Effector memory CD8-positive, alpha-beta T cell (primary cell): Measurements from ENCODE around the gene TLE2.
A peak's percentile ranks its signal among the peaks of the same experiment; 100 is the strongest.
"Not testable (repeated sequence)": the region's sequence is repeated elsewhere in the genome, so short reads cannot be mapped to it uniquely, and the experiment has no call there.

ENCODE experiments used
- ATAC-seq: fragments of 150-1000 bp; cut with Tn5 transposase; replicated peaks from 2 replicates; pipeline ENCODE4 v1.10.0; 2021; ENCODE audit warnings: mild to moderate bottlenecking, moderate library complexity
- DNase-seq, 3 experiments: peaks; one replicate each; pipeline ENCODE4 v3.0.0; 2021
- H3K27ac Mint-ChIP-seq, 2 donors: one replicate each; pipeline ENCODE4 v1.8.0; 2022; ENCODE audit warnings: mild to moderate bottlenecking in 2 of 2, mixed read lengths in 2 of 2, moderate library complexity in 2 of 2
- H3K27me3 Mint-ChIP-seq, 2 donors: one replicate each; pipeline ENCODE4 v1.8.0; 2022; ENCODE audit warnings: mixed read lengths in 2 of 2
- H3K36me3 Mint-ChIP-seq: one replicate; pipeline ENCODE4 v1.8.0; 2022; ENCODE audit warnings: mild to moderate bottlenecking, moderate library complexity, mixed read lengths; ENCODE audit not compliant: insufficient read depth
- H3K4me1 Mint-ChIP-seq, 2 donors: one replicate each; pipeline ENCODE4 v1.8.0; 2022; ENCODE audit warnings: low read depth in 2 of 2, mixed read lengths in 2 of 2
- H3K4me3 Mint-ChIP-seq, 2 donors: one replicate each; pipeline ENCODE4 v1.8.0; 2022; ENCODE audit warnings: mild to moderate bottlenecking in 2 of 2, mixed read lengths in 2 of 2, moderate library complexity in 2 of 2
- H3K9me3 Mint-ChIP-seq, 2 donors: one replicate each; pipeline ENCODE4 v1.8.0; 2022; ENCODE audit warnings: mixed read lengths in 2 of 2

Gene TLE2

DNA sequence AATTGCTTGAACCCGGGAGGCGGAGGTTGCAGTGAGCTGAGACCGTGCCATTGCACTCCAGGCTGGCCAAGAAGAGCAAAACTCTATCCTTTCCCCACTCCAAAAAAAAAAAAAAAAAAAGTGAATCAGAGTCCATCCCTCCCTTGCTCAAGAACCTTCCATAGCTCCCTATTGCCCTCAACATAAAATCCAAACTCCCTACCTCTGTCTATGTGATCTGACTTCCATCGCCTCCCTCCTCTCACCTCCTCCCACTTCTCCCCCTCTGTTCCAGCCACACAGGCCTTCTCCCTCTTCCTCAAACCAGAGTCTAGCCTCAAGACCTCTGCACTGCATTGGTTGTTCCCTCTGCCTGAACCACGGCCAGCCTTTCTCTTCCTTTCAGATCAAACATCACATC lies 10.0 kb upstream of the TLE2 start:
- peaks cover 25 to 32% of the 10 kb centered on the region in 2 donors for H3K4me1 Mint-ChIP-seq
- H3K27me3 Mint-ChIP-seq = peaks cover 0 to 6% of the 10 kb centered on the region in 2 donors
- H3K4me3 Mint-ChIP-seq = no peak overlapping the region
- no peak for ATAC-seq
- H3K27ac Mint-ChIP-seq = no peak overlapping the region
- H3K9me3 Mint-ChIP-seq = no peaks in the 10 kb centered on the region
- peaks cover 26% of the 10 kb centered on the region for H3K36me3 Mint-ChIP-seq
- no peak for DNase-seq

DNA sequence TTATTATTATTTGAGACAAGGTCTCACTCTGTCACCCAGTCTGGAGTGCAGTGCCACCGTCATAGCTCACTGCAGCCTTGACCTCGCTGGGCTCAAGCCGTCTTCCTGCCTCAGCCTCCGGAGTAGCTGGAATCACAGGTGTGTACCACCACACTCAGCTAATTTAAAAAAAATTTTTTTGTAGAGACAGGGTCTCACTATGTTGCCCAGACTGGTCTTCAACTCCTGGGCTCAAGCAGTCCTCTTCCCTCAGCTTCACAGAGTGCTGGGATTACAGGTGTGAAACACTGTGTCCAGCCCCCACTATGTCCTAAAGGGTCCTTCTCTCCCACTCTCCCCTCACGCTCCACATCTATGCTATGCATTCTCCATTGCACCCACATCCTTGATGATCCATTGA lies 9.1 kb upstream of the TLE2 start:
- no peak for DNase-seq
- peaks cover 25 to 33% of the 10 kb centered on the region in 2 donors for H3K4me1 Mint-ChIP-seq

DNA sequence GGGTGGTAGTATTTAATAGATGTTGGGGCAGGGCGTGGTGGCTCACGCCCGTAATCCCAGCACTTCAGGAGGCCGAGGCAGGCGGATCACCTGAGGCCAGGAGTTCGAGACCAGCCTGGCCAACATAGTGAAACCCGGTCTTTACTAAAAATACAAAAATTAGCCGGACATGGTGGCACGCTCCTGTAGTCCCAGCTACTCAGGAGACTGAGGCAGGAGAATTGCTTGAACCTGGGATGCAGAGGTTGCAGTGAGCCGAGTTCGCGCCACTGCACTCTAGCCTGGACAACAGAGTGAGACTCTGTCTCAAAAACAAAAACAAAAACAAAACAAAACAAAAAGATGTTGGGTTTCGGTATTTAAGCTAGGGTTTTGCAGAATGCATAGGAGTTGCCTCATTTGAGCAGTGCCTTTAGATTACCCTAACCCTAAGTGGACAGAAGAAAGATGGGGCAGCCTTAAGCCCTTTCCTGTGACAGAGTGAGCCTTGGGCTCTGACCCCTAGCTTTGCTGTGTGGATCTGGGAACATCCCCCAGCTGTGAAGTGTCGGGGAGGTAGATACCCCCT lies 8.0 kb upstream of the TLE2 start:
- not testable (repeated sequence) for DNase-seq, H3K9me3 Mint-ChIP-seq, ATAC-seq, H3K27me3 Mint-ChIP-seq
- peak overlapping the region; percentile 97 to 98 for H3K27ac Mint-ChIP-seq
- H3K36me3 Mint-ChIP-seq = peaks cover 26% of the 10 kb centered on the region
- H3K4me1 Mint-ChIP-seq = peaks cover 27 to 31% of the 10 kb centered on the region in 2 donors
- peak overlapping the region; percentile 90 to 94 for H3K4me3 Mint-ChIP-seq

More for the DNA sequence above, 9.1 kb upstream of the TLE2 start:
- peaks cover 26% of the 10 kb centered on the region for H3K36me3 Mint-ChIP-seq
- H3K27ac Mint-ChIP-seq = no peak overlapping the region
- ATAC-seq = no peak
- H3K4me3 Mint-ChIP-seq = no peak overlapping the region
- H3K27me3 Mint-ChIP-seq = peaks cover 0 to 10% of the 10 kb centered on the region in 2 donors
- no peaks in the 10 kb centered on the region for H3K9me3 Mint-ChIP-seq

DNA sequence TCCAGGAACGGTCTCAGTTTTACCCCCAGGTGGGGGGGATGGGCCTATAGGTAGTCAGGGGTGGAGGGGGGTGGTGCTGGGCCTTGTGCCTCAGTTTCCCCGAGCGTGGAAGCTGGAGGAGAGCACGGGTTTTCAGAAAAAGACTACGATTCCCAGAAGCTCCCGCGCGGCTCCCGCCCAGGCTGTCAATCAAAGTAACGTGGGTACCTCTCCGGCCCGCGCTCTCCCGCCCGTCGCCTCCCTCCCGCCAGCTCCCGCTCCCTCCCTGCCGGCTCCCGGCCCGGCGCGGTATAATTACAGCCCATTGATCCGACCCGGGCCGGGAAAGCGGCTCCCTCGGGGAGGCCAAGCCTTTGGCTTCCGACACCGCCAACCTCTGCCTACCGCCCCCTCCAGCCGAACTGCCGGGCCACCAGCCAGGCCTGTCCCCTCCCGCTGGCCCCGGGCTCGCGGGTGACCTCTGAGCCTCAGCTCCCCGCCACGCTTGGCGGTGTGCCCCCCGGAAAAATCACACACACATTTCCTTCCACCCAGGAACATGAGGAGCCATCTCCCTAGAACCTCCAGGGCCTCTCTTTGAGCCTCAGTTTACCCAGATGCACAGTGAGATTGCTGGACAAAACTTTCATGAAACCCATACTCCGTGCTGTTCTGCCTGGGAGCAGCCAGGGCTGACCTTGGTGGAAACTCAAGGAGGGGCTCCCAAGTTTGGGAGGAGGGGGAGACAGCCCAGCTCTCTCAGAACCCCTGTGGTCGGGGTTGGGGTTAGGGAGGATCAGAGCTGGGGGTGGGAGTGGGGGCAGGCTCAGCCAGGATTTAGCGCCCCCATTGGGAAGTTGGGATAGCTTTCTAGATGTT lies 7.3 kb upstream of the TLE2 start:
- ATAC-seq (peak; percentile 48), DNase-seq (peak; percentile 65 to 76 (median 69))
- H3K4me1 Mint-ChIP-seq = peaks cover 27 to 29% of the 10 kb centered on the region in 2 donors
- H3K27me3 Mint-ChIP-seq = peaks cover 0 to 10% of the 10 kb centered on the region in 2 donors
- peak overlapping the region; percentile 97 to 98 for H3K27ac Mint-ChIP-seq
- peaks cover 26% of the 10 kb centered on the region for H3K36me3 Mint-ChIP-seq
- peak overlapping the region; percentile 90 to 94 for H3K4me3 Mint-ChIP-seq
- H3K9me3 Mint-ChIP-seq = no peaks in the 10 kb centered on the region

DNA sequence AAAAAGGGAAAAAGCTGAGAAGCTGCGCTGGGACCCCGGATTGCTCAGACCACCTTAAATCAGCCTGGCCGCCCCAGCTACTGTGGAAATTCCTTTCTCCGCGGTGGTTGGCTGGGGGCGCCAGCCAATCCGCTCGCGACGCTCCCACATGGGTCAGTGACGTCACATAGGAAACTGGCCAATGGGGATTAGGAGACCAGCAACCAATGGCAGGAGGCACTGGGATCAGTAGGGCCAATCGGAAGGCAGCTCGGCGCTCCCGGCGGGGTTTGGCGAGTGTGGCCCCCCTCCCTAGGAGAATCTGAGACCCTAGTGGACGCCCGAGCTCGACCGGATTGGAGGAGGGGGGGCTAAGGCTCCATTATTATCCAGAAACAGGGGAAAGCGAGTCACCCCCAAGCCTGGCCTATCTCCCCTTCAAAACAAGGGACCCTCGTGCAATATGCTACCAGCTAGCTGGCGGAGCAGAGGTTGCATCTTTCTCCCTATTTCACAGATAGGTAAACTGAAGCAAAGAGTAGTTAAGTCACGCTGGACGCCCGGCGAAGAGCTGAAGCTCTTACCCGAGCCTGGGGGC lies 6.5 kb upstream of the TLE2 start:
- DNase-seq (peak; percentile 93 to 94 (median 93)), ATAC-seq (peak; percentile 92)
- Mint-ChIP-seq H3K36me3 (peaks cover 26% of the 10 kb centered on the region), H3K9me3 (no peaks in the 10 kb centered on the region), H3K27me3 (peaks cover 0 to 10% of the 10 kb centered on the region in 2 donors), H3K4me3 (peak overlapping the region; percentile 90 to 94), H3K27ac (peak overlapping the region; percentile 97 to 98), H3K4me1 (peaks cover 27 to 29% of the 10 kb centered on the region in 2 donors)

DNA sequence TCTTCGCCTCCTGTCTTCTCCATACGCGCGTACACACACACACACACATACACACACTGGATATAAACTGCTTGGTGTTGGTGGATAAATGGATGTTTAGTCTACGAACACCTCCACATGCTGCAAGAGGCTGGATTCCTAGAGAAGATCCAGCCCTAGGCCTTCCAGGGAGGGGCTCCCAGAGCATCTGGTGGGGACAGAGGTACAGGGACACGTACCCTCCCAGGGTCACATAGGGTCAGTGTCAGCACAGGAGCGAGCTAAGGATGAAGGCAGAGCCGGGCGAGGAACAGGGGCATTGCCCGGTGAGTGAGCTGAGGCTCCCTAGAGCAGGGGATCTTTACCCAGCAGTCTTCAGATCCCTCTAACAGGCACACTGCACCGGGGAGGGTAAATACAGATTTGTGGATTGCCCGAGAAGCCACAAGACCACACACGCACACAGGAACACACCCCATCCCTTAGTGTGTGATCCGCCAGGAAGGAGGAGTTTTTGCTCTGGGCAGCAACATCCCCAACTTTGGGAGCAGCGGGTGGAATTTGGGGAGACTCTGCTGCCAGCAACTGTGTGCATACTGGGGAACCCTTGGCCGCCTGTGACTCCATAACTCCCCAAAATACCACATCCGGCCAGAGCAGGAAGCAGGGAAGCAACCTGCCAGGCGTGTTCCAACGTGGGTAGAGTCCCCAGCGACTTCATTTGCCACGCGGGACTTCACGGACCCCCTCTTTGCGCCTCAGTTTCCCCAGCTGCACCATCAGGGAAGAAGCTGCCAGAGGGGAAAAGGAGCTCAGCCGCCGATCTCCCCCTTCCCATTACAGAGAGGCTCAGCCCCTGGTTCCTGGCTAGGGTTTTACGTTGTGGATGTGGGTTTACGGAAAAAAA lies 5.8 kb upstream of the TLE2 start:
- H3K4me3 Mint-ChIP-seq = peak overlapping the region; percentile 90 to 94
- H3K36me3 Mint-ChIP-seq = peaks cover 26% of the 10 kb centered on the region
- ATAC-seq = peak; percentile 12
- H3K4me1 Mint-ChIP-seq = peaks cover 27 to 32% of the 10 kb centered on the region in 2 donors
- peak in 1 of 3 experiments; percentile 28 for DNase-seq
- peaks cover 0 to 10% of the 10 kb centered on the region in 2 donors for H3K27me3 Mint-ChIP-seq
- H3K27ac Mint-ChIP-seq = peak overlapping the region; percentile 97 to 98
- no peaks in the 10 kb centered on the region for H3K9me3 Mint-ChIP-seq

DNA sequence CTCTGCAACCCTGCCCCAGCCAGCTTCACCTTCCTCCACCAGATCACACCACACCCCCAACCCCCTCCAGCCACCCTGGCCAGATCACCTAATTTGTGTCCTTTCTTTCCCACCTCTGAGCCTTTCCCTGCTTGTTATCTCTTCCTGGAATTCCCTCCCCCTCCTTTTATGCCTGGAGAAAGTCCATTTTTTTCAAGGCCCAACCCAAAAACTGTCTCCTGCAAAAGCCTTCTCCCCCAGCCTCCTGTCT lies 5.3 kb upstream of the TLE2 start:
- Mint-ChIP-seq H3K27me3 (peaks cover 0 to 10% of the 10 kb centered on the region in 2 donors), H3K36me3 (peaks cover 26% of the 10 kb centered on the region), H3K4me1 (peaks cover 27 to 29% of the 10 kb centered on the region in 2 donors), H3K27ac (peak overlapping the region in 1 of 2 donors; percentile 98), H3K4me3 (peak overlapping the region; percentile 90 to 94), H3K9me3 (no peaks in the 10 kb centered on the region)
- ATAC-seq (no peak), DNase-seq (no peak)

DNA sequence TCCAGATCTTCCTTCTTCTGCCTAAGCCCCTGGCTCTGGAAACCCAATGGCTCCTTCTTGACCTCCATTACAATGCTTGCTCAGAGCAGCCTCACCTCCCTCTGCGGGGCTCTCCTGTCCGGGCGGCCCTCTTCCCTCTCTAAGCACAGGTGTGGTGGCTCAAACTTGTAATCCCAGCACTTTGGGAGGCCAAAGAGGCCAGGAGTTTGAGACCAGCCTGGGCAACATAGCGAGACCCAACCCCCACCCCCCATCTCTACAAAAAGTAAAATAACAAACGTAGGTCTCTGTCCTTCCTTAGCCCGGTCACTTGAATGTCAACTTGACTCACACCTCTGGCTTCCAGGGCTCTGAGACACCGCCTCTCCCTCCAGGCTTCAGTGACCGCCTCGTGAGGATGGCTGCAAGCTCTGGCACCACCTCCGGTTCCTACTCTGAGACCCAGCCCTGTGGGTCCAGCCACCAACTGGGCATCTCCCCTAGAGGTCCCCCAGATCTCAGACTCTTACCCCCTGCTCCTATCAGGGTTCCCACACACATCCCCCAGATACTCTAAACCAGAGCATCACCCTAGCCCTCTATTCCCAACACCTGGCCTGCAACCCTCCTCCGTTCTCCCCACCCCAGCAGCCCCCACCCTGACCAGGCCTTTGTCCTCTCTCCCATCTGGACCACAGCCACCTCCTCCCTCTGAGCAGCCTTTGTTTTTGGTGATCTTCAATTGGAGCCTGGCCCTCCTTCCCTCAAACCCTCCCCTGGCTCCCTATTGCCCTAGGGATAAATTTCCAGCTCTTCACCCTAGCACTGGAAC lies 4.7 kb upstream of the TLE2 start:
- DNase-seq (no peak), ATAC-seq (no peak)
- peaks cover 26% of the 10 kb centered on the region for H3K36me3 Mint-ChIP-seq
- H3K27me3 Mint-ChIP-seq = peaks cover 0 to 10% of the 10 kb centered on the region in 2 donors
- H3K4me1 Mint-ChIP-seq = peaks cover 27 to 28% of the 10 kb centered on the region in 2 donors
- H3K9me3 Mint-ChIP-seq = no peaks in the 10 kb centered on the region
- H3K4me3 Mint-ChIP-seq = peak overlapping the region; percentile 90 to 94
- peak overlapping the region in 1 of 2 donors; percentile 52 for H3K27ac Mint-ChIP-seq

DNA sequence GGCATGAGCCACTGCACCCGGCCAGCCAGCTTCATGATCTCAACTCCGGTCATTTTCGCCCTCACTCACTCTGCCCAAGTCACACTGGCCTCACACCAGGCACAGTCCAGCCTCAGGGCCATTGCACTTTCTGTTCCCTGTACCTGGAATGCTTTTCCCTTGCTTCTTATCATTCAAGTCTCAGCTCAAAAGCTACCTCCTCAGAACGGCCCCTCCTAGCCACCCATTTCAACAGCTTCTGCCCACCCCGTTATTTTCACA lies 2.5 kb upstream of the TLE2 start:
- peaks cover 0 to 10% of the 10 kb centered on the region in 2 donors for H3K27me3 Mint-ChIP-seq
- peaks cover 21% of the 10 kb centered on the region for H3K36me3 Mint-ChIP-seq
- no peak for DNase-seq
- peak overlapping the region in 1 of 2 donors; percentile 17 for H3K27ac Mint-ChIP-seq
- H3K4me3 Mint-ChIP-seq = no peak overlapping the region
- H3K4me1 Mint-ChIP-seq = peaks cover 31 to 32% of the 10 kb centered on the region in 2 donors
- H3K9me3 Mint-ChIP-seq = no peaks in the 10 kb centered on the region
- no peak for ATAC-seq

DNA sequence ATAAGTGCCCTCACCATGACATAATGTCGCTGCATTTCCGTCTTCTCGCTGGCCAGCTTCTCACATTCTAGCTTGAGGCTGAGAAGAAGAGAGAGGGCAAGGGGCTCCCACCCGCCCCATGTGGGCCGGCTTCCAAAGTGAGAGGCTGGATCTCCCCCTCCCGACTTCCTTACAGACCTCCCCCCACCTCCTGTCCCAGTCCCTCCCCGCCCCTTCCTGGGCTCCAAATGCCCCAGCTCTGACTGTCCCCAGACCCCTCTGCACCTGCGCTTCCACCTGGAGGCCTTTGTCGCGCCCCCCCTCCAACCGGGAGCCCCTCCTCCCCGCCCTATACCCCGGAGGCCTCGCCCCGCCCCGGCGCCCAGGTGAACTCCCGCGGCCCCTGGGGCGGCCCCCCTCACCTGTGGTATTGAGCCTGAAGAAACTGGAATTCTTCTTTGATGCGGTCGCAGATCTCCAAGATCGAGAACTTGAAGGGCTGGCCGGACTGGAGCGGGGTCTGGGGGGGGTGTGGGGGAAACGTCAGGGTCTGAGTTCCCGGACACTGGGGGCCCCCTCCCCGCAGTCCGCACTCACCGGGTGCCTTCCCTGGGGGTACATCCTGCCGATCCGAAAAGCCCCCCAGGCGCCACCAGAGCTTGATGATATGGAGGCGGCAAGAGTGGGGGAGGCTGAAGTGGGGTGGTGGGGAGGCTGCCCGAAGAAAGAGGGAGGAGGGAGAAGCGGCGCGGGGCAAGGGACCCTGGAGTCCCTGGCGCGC lies 595 bp downstream of the TLE2 start:
- peak overlapping the region in 1 of 2 donors; percentile 58 for H3K27ac Mint-ChIP-seq
- peaks cover 0 to 7% of the 10 kb centered on the region in 2 donors for H3K27me3 Mint-ChIP-seq
- peak; percentile 39 for ATAC-seq
- H3K4me1 Mint-ChIP-seq = peaks cover 14 to 15% of the 10 kb centered on the region in 2 donors
- no peak for DNase-seq
- H3K9me3 Mint-ChIP-seq = no peaks in the 10 kb centered on the region
- peak overlapping the region; percentile 69 to 73 for H3K4me3 Mint-ChIP-seq
- H3K36me3 Mint-ChIP-seq = no peaks in the 10 kb centered on the region

DNA sequence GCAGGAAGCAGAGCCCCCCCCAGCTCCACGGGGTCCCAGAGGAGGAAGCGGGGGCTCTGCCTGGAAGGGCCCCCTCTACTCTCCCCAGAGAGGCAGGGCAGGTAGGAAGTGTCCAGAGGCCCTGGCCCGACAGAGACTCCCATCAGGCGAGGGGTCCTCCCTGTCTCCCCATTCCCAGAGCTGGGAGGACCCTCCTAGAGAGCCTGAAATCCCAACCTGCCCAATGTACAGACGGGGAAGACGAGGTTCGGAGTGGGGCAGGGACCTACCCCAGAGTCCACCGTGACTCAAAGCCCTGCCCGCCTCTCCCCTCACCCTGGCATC lies 1.1 kb downstream of the TLE2 start:
- no peaks in the 10 kb centered on the region for H3K9me3 Mint-ChIP-seq
- H3K36me3 Mint-ChIP-seq = no peaks in the 10 kb centered on the region
- H3K27me3 Mint-ChIP-seq = peaks cover 0 to 7% of the 10 kb centered on the region in 2 donors
- H3K4me1 Mint-ChIP-seq = peaks cover 13 to 15% of the 10 kb centered on the region in 2 donors
- peak overlapping the region; percentile 69 to 73 for H3K4me3 Mint-ChIP-seq
- H3K27ac Mint-ChIP-seq = peak overlapping the region in 1 of 2 donors; percentile 76
- DNase-seq = no peak
- ATAC-seq = no peak

DNA sequence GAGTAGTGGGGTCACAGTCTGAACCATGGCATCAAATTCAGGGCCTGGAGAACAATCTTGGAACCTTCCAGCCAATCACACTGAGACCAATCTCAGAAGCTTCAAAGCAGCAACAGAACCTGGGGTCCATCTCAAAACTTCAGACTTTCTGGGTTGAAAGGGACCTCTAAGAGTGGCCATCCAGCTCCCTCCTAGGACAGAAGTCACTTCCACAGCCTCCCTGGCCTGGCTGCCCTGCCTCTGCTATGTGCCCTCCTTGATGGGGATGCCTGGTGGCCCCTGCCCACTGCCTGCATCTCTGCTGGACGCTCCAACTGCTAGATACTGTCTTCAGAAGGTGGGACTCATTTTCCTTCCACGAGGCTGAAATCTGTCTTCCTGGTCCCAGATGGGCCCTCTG lies 1.8 kb downstream of the TLE2 start:
- DNase-seq (no peak), ATAC-seq (no peak)
- Mint-ChIP-seq H3K4me3 (peak overlapping the region; percentile 69 to 73), H3K36me3 (no peaks in the 10 kb centered on the region), H3K9me3 (no peaks in the 10 kb centered on the region), H3K27me3 (peaks cover 0 to 7% of the 10 kb centered on the region in 2 donors), H3K4me1 (peaks cover 11 to 14% of the 10 kb centered on the region in 2 donors), H3K27ac (peak overlapping the region in 1 of 2 donors; percentile 76)
